Bronchial epithelial cell (primary cell): Measurements from ENCODE around the gene SORCS2. TPM values are rescaled to one million over a fixed set of nuclear protein-coding genes. Genes with fewer than 3 reads are reported as not detected.
A peak's percentile ranks its signal among the peaks of the same experiment; 100 is the strongest.

Experiments
- DNase-seq: peaks from one replicate; pipeline ENCODE4 v3.0.0-alpha.2; 2010; ENCODE audit warnings: low read depth
- FAIRE-seq: peaks from 2 replicates; lab custom pipeline; 2011; peaks lifted over from hg19 to GRCh38; lab: Jason Lieb, UNC
- H3K27me3 ChIP-seq: 2 replicates; pipeline ENCODE4 v1.5.1; 2011; ENCODE audit warnings: low read length; ENCODE audit not compliant: control insufficient read depth, insufficient read depth
- H3K36me3 ChIP-seq: 2 replicates; pipeline ENCODE4 v1.5.1; 2011; ENCODE audit warnings: low read length; ENCODE audit not compliant: control insufficient read depth, insufficient read depth
- H3K4me3 ChIP-seq: 2 replicates; pipeline ENCODE4 v1.5.1; 2011; ENCODE audit warnings: mild to moderate bottlenecking, low read depth, low read length, control low read depth
- total RNA-seq: library from RNA; depleted of rRNA; stranded (reverse); fragments of >200 nt; gene quantifications from 2 replicates; pipeline ENCODE4 v1.2.1, GENCODE V29; 2014
- TF ChIP-seq, protein P1 (sequence below): IDR thresholded peaks from 2 replicates; pipeline ENCODE4 v1.5.1; 2011; ENCODE audit warnings: mild to moderate bottlenecking, moderate library complexity, low read length, control low read depth, inconsistent platforms; ENCODE audit not compliant: insufficient read depth, severe bottlenecking

The SORCS2 gene
- total RNA-seq, 1 donor from 2014 or later = under 0.01 TPM

- TF ChIP-seq, protein P1, sequence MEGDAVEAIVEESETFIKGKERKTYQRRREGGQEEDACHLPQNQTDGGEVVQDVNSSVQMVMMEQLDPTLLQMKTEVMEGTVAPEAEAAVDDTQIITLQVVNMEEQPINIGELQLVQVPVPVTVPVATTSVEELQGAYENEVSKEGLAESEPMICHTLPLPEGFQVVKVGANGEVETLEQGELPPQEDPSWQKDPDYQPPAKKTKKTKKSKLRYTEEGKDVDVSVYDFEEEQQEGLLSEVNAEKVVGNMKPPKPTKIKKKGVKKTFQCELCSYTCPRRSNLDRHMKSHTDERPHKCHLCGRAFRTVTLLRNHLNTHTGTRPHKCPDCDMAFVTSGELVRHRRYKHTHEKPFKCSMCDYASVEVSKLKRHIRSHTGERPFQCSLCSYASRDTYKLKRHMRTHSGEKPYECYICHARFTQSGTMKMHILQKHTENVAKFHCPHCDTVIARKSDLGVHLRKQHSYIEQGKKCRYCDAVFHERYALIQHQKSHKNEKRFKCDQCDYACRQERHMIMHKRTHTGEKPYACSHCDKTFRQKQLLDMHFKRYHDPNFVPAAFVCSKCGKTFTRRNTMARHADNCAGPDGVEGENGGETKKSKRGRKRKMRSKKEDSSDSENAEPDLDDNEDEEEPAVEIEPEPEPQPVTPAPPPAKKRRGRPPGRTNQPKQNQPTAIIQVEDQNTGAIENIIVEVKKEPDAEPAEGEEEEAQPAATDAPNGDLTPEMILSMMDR = no peak
- no peaks in the 10 kb centered on the region for H3K27me3 ChIP-seq
- DNase-seq = no peak
- no peak for FAIRE-seq
- no peaks in the 10 kb centered on the region for H3K36me3 ChIP-seq
- no peak overlapping the region for H3K4me3 ChIP-seq
Observed at GRCh38 chr4:7421356-7422150, 229.2 kb downstream of the SORCS2 start.

GRCh38 chr4:7422151-7422897 lies 230.0 kb downstream of the SORCS2 start:
- Histone ChIP-seq H3K4me3 (no peak overlapping the region), H3K27me3 (no peaks in the 10 kb centered on the region), H3K36me3 (no peaks in the 10 kb centered on the region)
- TF ChIP-seq, protein P1 = no peak
- DNase-seq (no peak), FAIRE-seq (no peak)

GRCh38 chr4:7422898-7423180 lies 230.5 kb downstream of the SORCS2 start:
- H3K36me3 ChIP-seq = no peaks in the 10 kb centered on the region
- TF ChIP-seq, protein P1 = no peak
- no peak overlapping the region for H3K4me3 ChIP-seq
- no peak for FAIRE-seq
- no peak for DNase-seq
- no peaks in the 10 kb centered on the region for H3K27me3 ChIP-seq

DNA sequence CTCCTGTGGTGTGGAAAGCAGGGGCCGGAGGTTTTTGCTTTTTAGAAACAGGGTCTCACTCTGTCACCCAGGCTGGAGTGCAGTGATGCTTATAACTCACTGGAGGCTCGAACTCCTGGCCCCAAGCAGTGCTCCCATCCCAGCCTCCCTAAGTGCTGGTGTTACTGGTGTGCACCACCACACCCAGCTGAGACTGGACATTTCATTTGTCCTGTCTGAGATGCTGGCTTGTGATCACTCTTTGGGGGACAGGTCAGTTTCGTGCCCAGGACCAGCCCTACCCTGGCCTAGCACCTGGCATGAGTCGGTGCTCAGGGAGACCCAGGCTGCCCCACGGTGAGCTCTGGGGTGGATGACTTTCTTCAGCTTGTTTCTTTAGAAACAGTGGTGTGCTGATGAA lies 231.1 kb downstream of the SORCS2 start:
- DNase-seq (no peak), FAIRE-seq (no peak)
- H3K27me3 ChIP-seq = no peaks in the 10 kb centered on the region
- TF ChIP-seq, protein P1 = no peak
- no peak overlapping the region for H3K4me3 ChIP-seq
- no peaks in the 10 kb centered on the region for H3K36me3 ChIP-seq

DNA sequence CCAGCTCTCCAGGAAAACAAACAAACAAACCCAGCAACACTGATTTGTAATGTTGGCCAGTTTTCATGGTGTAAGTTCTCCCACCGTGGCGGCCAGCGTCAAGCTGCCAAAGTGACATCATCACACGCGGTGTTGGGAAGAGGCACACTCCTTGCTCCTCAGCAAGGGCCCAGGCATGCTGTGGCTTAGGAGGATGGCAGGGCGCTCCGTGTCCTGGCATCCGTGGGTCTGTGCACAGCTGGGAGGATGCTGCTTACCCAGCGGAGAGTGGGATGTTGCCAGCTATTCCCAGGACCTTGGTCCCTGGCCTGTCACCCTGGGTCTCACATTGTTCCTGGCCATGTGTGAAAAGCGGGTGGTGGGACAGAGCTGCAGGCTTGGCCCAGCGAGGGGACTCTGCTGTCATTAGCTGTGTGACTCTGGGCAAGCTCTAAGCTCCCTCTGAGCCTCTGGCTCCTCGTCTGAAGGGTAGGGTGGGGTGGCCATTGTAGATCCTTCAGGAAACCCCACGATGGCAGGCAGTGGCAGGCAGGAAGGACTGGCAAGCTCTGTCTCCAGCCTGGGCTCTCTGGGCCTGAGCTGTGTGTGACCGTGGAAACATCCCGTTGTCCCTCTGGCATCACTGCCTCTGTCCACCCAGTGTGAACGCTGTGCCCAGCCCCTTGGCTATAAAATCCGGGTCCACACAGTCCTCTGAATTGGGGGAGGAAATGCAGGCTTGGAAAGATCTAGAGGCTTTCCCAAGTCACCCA lies 231.6 kb downstream of the SORCS2 start:
- FAIRE-seq (no peak), DNase-seq (peak; percentile 18)
- TF ChIP-seq, protein P1 = no peak
- Histone ChIP-seq H3K4me3 (no peak overlapping the region), H3K36me3 (no peaks in the 10 kb centered on the region), H3K27me3 (no peaks in the 10 kb centered on the region)
